MM.1S (cell line): ENCODE results near the gene CXCL17.

Experiments
- DNase-seq: peaks from one replicate; pipeline ENCODE4 v3.0.0-alpha.2; 2015
- H2AFZ ChIP-seq: fragments of 300-600 bp; sonication (generic); 2 replicates; pipeline ENCODE4 v1.6.0; 2016; ENCODE audit warnings: antibody characterized with exemption, low read length
- H3F3A ChIP-seq: fragments of 300-600 bp; sonication (generic); 2 replicates; pipeline ENCODE4 v1.6.1; 2016; ENCODE audit warnings: mild to moderate bottlenecking, antibody characterized with exemption, low read length, moderate library complexity, mixed read lengths; ENCODE audit not compliant: insufficient read depth
- H3K27ac ChIP-seq: fragments of 300-600 bp; sonication (generic); 2 replicates; pipeline ENCODE4 v1.5.1; 2016; ENCODE audit warnings: mild to moderate bottlenecking, low read length
- H3K27me3 ChIP-seq: fragments of 300-600 bp; sonication (generic); replicated peaks from 2 replicates; pipeline ENCODE4 v1.6.0; 2016; ENCODE audit warnings: low read length; ENCODE audit not compliant: insufficient read depth
- H3K36me3 ChIP-seq: fragments of 300-600 bp; sonication (generic); replicated peaks from 2 replicates; pipeline ENCODE4 v1.6.1; 2016; ENCODE audit warnings: mild to moderate bottlenecking, low read length, mixed read lengths; ENCODE audit not compliant: insufficient read depth
- H3K4me1 ChIP-seq: fragments of 300-600 bp; sonication (generic); 2 replicates; pipeline ENCODE4 v1.6.1; 2016; ENCODE audit warnings: low read length, mixed read lengths
- H3K4me2 ChIP-seq: fragments of 300-600 bp; sonication (generic); 2 replicates; pipeline ENCODE4 v1.6.0; 2016; ENCODE audit warnings: low read depth, low read length
- H3K4me3 ChIP-seq: fragments of 300-600 bp; sonication (generic); 2 replicates; pipeline ENCODE4 v1.5.1; 2016; ENCODE audit warnings: low read length, mixed read lengths
- H3K79me2 ChIP-seq: fragments of 300-600 bp; sonication (generic); 2 replicates; pipeline ENCODE4 v1.6.1; 2016; ENCODE audit warnings: mixed run types, low read length, mixed read lengths
- H3K9ac ChIP-seq: fragments of 300-600 bp; sonication (generic); 2 replicates; pipeline ENCODE4 v1.6.1; 2016; ENCODE audit warnings: low read length, mixed read lengths
- H3K9me2 ChIP-seq: fragments of 300-600 bp; sonication (generic); replicated peaks from 2 replicates; pipeline ENCODE4 v1.6.1; 2016; ENCODE audit warnings: mild to moderate bottlenecking, low read length, mixed read lengths; ENCODE audit not compliant: insufficient read depth
- H3K9me3 ChIP-seq: fragments of 300-600 bp; sonication (generic); replicated peaks from 2 replicates; pipeline ENCODE4 v1.6.1; 2016; ENCODE audit warnings: mild to moderate bottlenecking, low read length, mixed read lengths; ENCODE audit not compliant: insufficient read depth
- H4K20me1 ChIP-seq: fragments of 300-600 bp; sonication (generic); 2 replicates; pipeline ENCODE4 v1.6.1; 2016; ENCODE audit warnings: mild to moderate bottlenecking, low read length, moderate library complexity, mixed read lengths; ENCODE audit not compliant: insufficient read depth
- EZH2 ChIP-seq: fragments of 300-600 bp; sonication (generic); optimal IDR thresholded peaks from 2 replicates; pipeline ENCODE3; 2017; ENCODE audit warnings: low read depth, mild to moderate bottlenecking, antibody characterized with exemption, low read length, mixed read lengths
- EZH2phosphoT487 ChIP-seq: fragments of 300-600 bp; sonication (generic); IDR thresholded peaks from 2 replicates; pipeline ENCODE4 v1.6.1; 2018; ENCODE audit warnings: antibody characterized with exemption, low read length
- TF ChIP-seq, protein P1 (sequence below): fragments of 300-600 bp; sonication (generic); IDR thresholded peaks from 2 replicates; pipeline ENCODE4 v1.5.1; 2016; ENCODE audit warnings: antibody characterized with exemption, low read length, mixed read lengths

Gene CXCL17

DNA sequence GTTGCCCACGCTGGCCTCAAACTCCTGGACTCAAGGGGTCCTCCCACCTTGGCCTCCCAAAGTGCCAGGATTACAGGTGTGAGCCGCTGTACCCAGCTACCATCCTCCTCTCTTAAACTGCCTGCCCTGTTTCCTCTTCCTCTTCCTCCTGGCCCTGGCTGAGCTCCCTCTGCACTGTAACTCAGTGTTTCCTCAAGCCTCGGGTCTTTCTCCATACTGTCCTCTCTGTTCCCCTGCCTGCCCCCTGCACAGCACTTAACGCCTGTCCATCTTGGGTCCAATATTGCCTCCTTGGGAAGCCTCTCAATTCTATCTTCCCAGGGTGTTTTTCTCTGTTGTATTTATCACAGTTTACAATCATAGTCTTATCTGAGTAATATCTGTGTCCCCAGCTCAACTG lies 21.6 kb downstream of the CXCL17 start:
- H4K20me1 ChIP-seq: no peaks in the 10 kb centered on the region
- H3F3A ChIP-seq: peaks cover 13% of the 10 kb centered on the region; the same call in 1 of the 2 replicates
- H3K9me3 ChIP-seq: no peaks in the 10 kb centered on the region
- peaks cover 26% of the 10 kb centered on the region for H3K79me2 ChIP-seq
- H3K27me3 ChIP-seq: no peaks in the 10 kb centered on the region
- H3K9ac ChIP-seq: no peak overlapping the region
- H3K36me3 ChIP-seq: no peaks in the 10 kb centered on the region
- no peak overlapping the region for H3K4me3 ChIP-seq
- H3K4me1 ChIP-seq: peaks cover 15% of the 10 kb centered on the region
- no peak overlapping the region for H2AFZ ChIP-seq
- no peaks in the 10 kb centered on the region for H3K9me2 ChIP-seq
- H3K27ac ChIP-seq: no peak overlapping the region
- no peak overlapping the region for H3K4me2 ChIP-seq
- no peak for DNase-seq
- TF ChIP-seq EZH2 (no peak), EZH2phosphoT487 (no peak)
- TF ChIP-seq, protein P1, sequence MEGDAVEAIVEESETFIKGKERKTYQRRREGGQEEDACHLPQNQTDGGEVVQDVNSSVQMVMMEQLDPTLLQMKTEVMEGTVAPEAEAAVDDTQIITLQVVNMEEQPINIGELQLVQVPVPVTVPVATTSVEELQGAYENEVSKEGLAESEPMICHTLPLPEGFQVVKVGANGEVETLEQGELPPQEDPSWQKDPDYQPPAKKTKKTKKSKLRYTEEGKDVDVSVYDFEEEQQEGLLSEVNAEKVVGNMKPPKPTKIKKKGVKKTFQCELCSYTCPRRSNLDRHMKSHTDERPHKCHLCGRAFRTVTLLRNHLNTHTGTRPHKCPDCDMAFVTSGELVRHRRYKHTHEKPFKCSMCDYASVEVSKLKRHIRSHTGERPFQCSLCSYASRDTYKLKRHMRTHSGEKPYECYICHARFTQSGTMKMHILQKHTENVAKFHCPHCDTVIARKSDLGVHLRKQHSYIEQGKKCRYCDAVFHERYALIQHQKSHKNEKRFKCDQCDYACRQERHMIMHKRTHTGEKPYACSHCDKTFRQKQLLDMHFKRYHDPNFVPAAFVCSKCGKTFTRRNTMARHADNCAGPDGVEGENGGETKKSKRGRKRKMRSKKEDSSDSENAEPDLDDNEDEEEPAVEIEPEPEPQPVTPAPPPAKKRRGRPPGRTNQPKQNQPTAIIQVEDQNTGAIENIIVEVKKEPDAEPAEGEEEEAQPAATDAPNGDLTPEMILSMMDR: no peak

DNA sequence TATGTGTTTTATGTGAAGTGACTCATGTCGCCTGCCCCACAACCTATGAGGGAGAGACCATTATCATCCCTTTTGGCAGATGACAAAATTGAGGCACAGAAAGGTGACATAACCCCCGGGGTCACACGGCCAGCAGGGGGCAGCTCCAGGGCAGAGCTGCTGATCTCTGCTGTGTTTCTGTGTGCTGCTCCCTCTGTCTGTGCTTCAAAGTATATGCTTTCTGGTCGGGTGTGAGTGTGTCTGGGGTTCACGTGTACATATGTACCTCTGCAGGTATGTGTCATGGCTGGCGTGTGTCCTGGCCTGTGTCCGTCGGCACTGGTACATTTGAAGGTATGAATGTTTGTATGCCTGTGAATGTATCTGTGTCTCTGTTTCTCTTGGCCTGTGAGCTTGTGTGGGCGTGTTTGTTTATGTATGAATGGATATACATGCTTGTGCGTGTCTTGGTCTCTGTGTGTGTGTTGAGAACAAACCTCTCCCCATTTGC lies 22.6 kb downstream of the CXCL17 start:
- no peaks in the 10 kb centered on the region for H3K9me3 ChIP-seq
- H2AFZ ChIP-seq: no peak overlapping the region
- H3K27ac ChIP-seq: no peak overlapping the region
- no peak overlapping the region for H3K9ac ChIP-seq
- peaks cover 26% of the 10 kb centered on the region for H3K79me2 ChIP-seq
- H3F3A ChIP-seq: peaks cover 13% of the 10 kb centered on the region; the same call in 1 of the 2 replicates
- H3K4me2 ChIP-seq: no peak overlapping the region
- DNase-seq: peak; percentile 87
- no peaks in the 10 kb centered on the region for H3K9me2 ChIP-seq
- peaks cover 15% of the 10 kb centered on the region for H3K4me1 ChIP-seq
- no peak overlapping the region for H3K4me3 ChIP-seq
- H3K27me3 ChIP-seq: no peaks in the 10 kb centered on the region
- no peaks in the 10 kb centered on the region for H3K36me3 ChIP-seq
- TF ChIP-seq EZH2phosphoT487: no peak
- TF ChIP-seq, protein P1: peak; percentile 98
- H4K20me1 ChIP-seq: no peaks in the 10 kb centered on the region

DNA sequence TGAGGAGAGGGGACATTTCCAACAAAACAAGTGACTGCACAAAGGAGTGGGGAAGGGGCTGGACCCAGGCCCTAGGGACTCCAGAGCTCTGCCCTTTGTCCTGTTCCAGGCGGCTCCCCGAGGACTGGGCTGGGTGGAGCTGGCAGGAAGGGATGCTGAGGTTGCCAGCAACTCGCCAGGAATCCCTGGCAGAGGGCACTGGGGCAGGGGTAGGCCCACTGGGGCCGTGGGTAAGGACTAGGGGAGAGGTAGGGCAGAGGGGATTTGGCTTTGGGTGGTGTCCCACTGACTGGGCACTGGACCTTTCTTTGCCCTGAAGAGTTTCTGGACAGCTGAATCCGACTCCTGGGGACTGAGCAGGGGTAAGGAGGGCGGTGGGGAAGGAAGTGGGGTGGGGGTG lies 23.4 kb downstream of the CXCL17 start:
- Histone ChIP-seq H3K27ac (no peak overlapping the region), H2AFZ (no peak overlapping the region), H3F3A (peaks cover 13% of the 10 kb centered on the region; the same call in 1 of the 2 replicates), H3K9ac (no peak overlapping the region), H3K4me3 (no peak overlapping the region), H3K27me3 (no peaks in the 10 kb centered on the region), H3K9me2 (no peaks in the 10 kb centered on the region), H3K4me1 (peaks cover 15% of the 10 kb centered on the region), H4K20me1 (no peaks in the 10 kb centered on the region), H3K9me3 (no peaks in the 10 kb centered on the region), H3K4me2 (no peak overlapping the region), H3K79me2 (peaks cover 26% of the 10 kb centered on the region), H3K36me3 (no peaks in the 10 kb centered on the region; the same call in 1 of the 2 replicates)
- no peak for DNase-seq
- no peak for TF ChIP-seq EZH2phosphoT487
- no peak for TF ChIP-seq EZH2
- TF ChIP-seq, protein P1: no peak
